Esophagus muscularis mucosa (tissue), 4 donors: Measurements from ENCODE around the gene POMT1. TPM values are rescaled to one million over a fixed set of nuclear protein-coding genes. Genes with fewer than 3 reads are reported as not detected.

Experiments
- DNase-seq: peaks from one replicate; pipeline ENCODE4 v3.0.0-alpha.2; 2017; ENCODE audit errors: extremely low spot score
- H3K27ac ChIP-seq, 4 donors: fragments of 200-600 bp; sonication (generic); replicated peaks in 1 of 4; 1 replicate in 3 of 4; 2 replicates in 1 of 4; pipeline ENCODE4 v1.5.1; 2016 to 2019; ENCODE audit warnings: mild to moderate bottlenecking in 1 of 4
- H3K27me3 ChIP-seq, 4 donors: fragments of 200-600 bp; sonication (generic); one replicate each; pipeline versions ENCODE4 v1.5.1 to v1.6.0; 2016 to 2019
- H3K36me3 ChIP-seq, 4 donors: fragments of 200-600 bp; sonication (generic); one replicate each; pipeline ENCODE4 v1.5.1; 2016 to 2019
- H3K4me1 ChIP-seq, 4 donors: fragments of 200-600 bp; sonication (generic); one replicate each; pipeline ENCODE4 v1.5.1; 2016 to 2019
- H3K4me3 ChIP-seq, 4 donors: fragments of 200-600 bp; sonication (generic); 1 replicate in 2 of 4; 2 replicates in 2 of 4; pipeline ENCODE4 v1.5.1; 2016 to 2019; ENCODE audit warnings: mild to moderate bottlenecking in 4 of 4, moderate library complexity in 1 of 4
- H3K9me3 ChIP-seq, 4 donors: fragments of 200-600 bp; sonication (generic); 1 replicate in 3 of 4; 2 replicates in 1 of 4; pipeline ENCODE4 v1.5.1; 2016 to 2019
- CTCF ChIP-seq, 3 experiments: fragments of 200-600 bp in 2 of 3; fragments of 450-650 bp in 1 of 3; sonication (generic) in 2 of 3; IDR thresholded peaks; one replicate each; pipeline ENCODE4 v1.5.1; 2017 to 2019; ENCODE audit warnings: antibody characterized with exemption in 3 of 3, mild to moderate bottlenecking in 2 of 3, moderate library complexity in 1 of 3
- EP300 ChIP-seq: sonication (generic); formaldehyde crosslinking; IDR thresholded peaks from one replicate; pipeline ENCODE4 v1.6.1; 2017; ENCODE audit warnings: antibody characterized with exemption
- POLR2A ChIP-seq: fragments of 450-650 bp; IDR thresholded peaks from one replicate; pipeline ENCODE4 v1.6.1; 2017; ENCODE audit warnings: antibody characterized with exemption, moderate library complexity, mild to moderate bottlenecking, low read depth
- POLR2AphosphoS5 ChIP-seq, 2 donors: sonication (generic); formaldehyde crosslinking; IDR thresholded peaks; one replicate each; pipeline ENCODE4 v1.6.1; 2017; ENCODE audit warnings: antibody characterized with exemption in 2 of 2
- WGBS: methylation state at CpG from one replicate; pipeline ENCODE4 v1.1.5; 2018; 5-methylcytosine and 5-hydroxymethylcytosine counted together
- intact Hi-C: fragments of 100-400 bp; cut with DNase I; formaldehyde crosslinking; loops from one replicate; pipeline ENCODE4 v1.15.1; 2023
- total RNA-seq, 4 donors: library from RNA; depleted of rRNA; stranded (reverse); fragments of >200 nt; gene quantifications; one replicate each; pipeline versions ENCODE4 v1.1.0 to v1.2.1, GENCODE V29; 2016

The POMT1 gene
- total RNA-seq, 4 donors from 2014 or later = 22.6 to 39.2 (median 25.0) TPM

- no peak for TF ChIP-seq CTCF (IDR thresholded peaks at IDR 0.05)
- no peak for TF ChIP-seq POLR2AphosphoS5 (IDR thresholded peaks at IDR 0.05)
- no peak for TF ChIP-seq POLR2A
- TF ChIP-seq EP300 = no peak
- intact Hi-C loops = no loop called here
- WGBS = 95% methylated on average over 19 of the region's 19 CpGs
Measured at GRCh38 chr9:131537946-131538345, 35.2 kb downstream of the POMT1 start.

GRCh38 chr9:131539223-131539923 is 36.7 kb downstream of the POMT1 start:
- WGBS = 87% methylated on average over 7 of the region's 7 CpGs
- peaks cover 0 to 26% (median 24%) of the 10 kb centered on the region in 4 donors for H3K9me3 ChIP-seq
- H3K4me1 ChIP-seq = no peaks in the 10 kb centered on the region
- no peak overlapping the region for H3K4me3 ChIP-seq
- no peak overlapping the region for H3K27ac ChIP-seq
- no peaks in the 10 kb centered on the region for H3K36me3 ChIP-seq
- TF ChIP-seq POLR2A = no peak
- TF ChIP-seq POLR2AphosphoS5 (IDR thresholded peaks at IDR 0.05) = no peak
- no peak for DNase-seq
- H3K27me3 ChIP-seq = peaks cover 0 to 3% (median 1%) of the 10 kb centered on the region in 4 donors
- intact Hi-C loops = no loop called here

More at GRCh38 chr9:131537946-131538345, 35.2 kb downstream of the POMT1 start:
- Histone ChIP-seq H3K36me3 (no peaks in the 10 kb centered on the region), H3K4me1 (no peaks in the 10 kb centered on the region), H3K9me3 (peaks cover 0 to 12% (median 10%) of the 10 kb centered on the region in 4 donors), H3K27me3 (no peaks in the 10 kb centered on the region), H3K27ac (no peak overlapping the region), H3K4me3 (no peak overlapping the region)
- DNase-seq = no peak

GRCh38 chr9:131543141-131543540 is 40.4 kb downstream of the POMT1 start:
- Histone ChIP-seq H3K27ac (no peak overlapping the region), H3K4me3 (no peak overlapping the region), H3K4me1 (peaks cover 12 to 22% (median 21%) of the 10 kb centered on the region in 4 donors), H3K9me3 (peaks cover 0 to 26% (median 26%) of the 10 kb centered on the region in 4 donors), H3K27me3 (peaks cover 7 to 39% (median 23%) of the 10 kb centered on the region in 4 donors), H3K36me3 (no peaks in the 10 kb centered on the region)
- DNase-seq = no peak
- intact Hi-C loops = no loop called here
- 94% methylated on average over 6 of the region's 6 CpGs for WGBS
- TF ChIP-seq CTCF (IDR thresholded peaks at IDR 0.05) (no peak), EP300 (no peak), POLR2AphosphoS5 (IDR thresholded peaks at IDR 0.05) (no peak), POLR2A (no peak)

- Histone ChIP-seq H3K27me3 (peaks cover 7 to 58% (median 23%) of the 10 kb centered on the region in 4 donors), H3K4me3 (peak within 1 kb of the TSS; percentile 37 to 49 (median 40)), H3K4me1 (peaks cover 12 to 22% (median 21%) of the 10 kb centered on the region in 4 donors), H3K27ac (no peak within 1 kb of the TSS), H3K9me3 (peaks cover 0 to 26% (median 26%) of the 10 kb centered on the region in 4 donors), H3K36me3 (no peaks in the 10 kb centered on the region)
- no peak for TF ChIP-seq POLR2A
- no peak for TF ChIP-seq POLR2AphosphoS5 (IDR thresholded peaks at IDR 0.05)
- TF ChIP-seq CTCF (IDR thresholded peaks at IDR 0.05) = no peak
- no peak for TF ChIP-seq EP300
- 32% methylated on average over 35 of the region's 50 CpGs for WGBS
- intact Hi-C loops = no loop called here
- no peak for DNase-seq
Measured at GRCh38 chr9:131545003-131545785, 42.5 kb downstream of the POMT1 start, which contains the start of gene PRRT1B. Gene PRRT1B (plus strand): TSS chr9:131545523. CDS start chr9:131545616, 93 bp downstream.

- Histone ChIP-seq H3K9me3 (peaks cover 0 to 26% (median 26%) of the 10 kb centered on the region in 4 donors), H3K27me3 (peaks cover 7 to 63% (median 23%) of the 10 kb centered on the region in 4 donors), H3K27ac (no peak overlapping the region), H3K4me3 (peak overlapping the region; percentile 37 to 49 (median 40)), H3K36me3 (no peaks in the 10 kb centered on the region), H3K4me1 (peaks cover 12 to 22% (median 21%) of the 10 kb centered on the region in 4 donors)
- intact Hi-C loops = no loop called here
- TF ChIP-seq EP300 = no peak
- no peak for DNase-seq
- WGBS = 13% methylated on average over 7 of the region's 30 CpGs
Measured at GRCh38 chr9:131545786-131546335, 43.1 kb downstream of the POMT1 start.
